Tibial nerve (tissue), 4 donors: ENCODE data around the gene OLFM3.

ENCODE experiments used
- EP300 ChIP-seq, 2 donors: sonication (generic); formaldehyde crosslinking; IDR thresholded peaks; one replicate each; pipeline ENCODE4 v1.6.1; 2017; ENCODE audit warnings: antibody characterized with exemption in 2 of 2, mild to moderate bottlenecking in 1 of 2
- POLR2A ChIP-seq, 2 donors: fragments of 450-650 bp; IDR thresholded peaks; one replicate each; pipeline ENCODE4 v1.6.1; 2017; ENCODE audit warnings: antibody characterized with exemption in 2 of 2, mild to moderate bottlenecking in 2 of 2, moderate library complexity in 2 of 2
- TF ChIP-seq, protein P1 (sequence below), 5 experiments: fragments of 200-600 bp in 3 of 5; fragments of 450-650 bp in 2 of 5; sonication (generic) in 3 of 5; IDR thresholded peaks; one replicate each; pipeline ENCODE4 v1.5.1; 2016 to 2019; ENCODE audit warnings: antibody characterized with exemption in 5 of 5, mild to moderate bottlenecking in 3 of 5, moderate library complexity in 2 of 5

DNA sequence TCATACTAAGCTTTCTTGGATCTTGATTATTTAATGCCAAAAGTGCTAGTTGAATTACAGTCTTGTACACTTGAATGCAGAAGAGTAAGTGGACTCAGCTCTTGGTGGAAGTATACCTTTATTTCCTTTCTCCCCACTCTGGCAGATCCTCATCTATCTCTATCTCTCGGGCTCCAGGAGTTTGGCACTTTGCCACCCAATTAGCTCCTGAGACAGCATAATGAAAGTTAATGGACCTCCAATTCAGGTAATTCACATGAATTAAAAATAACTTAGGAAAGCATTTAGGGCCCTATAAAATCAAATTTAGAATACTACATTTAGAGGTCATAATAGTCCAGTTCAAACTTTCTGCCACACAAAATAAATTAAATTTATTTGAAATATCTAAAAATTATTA is 67.4 kb downstream of the OLFM3 start:
- TF ChIP-seq, protein P1, sequence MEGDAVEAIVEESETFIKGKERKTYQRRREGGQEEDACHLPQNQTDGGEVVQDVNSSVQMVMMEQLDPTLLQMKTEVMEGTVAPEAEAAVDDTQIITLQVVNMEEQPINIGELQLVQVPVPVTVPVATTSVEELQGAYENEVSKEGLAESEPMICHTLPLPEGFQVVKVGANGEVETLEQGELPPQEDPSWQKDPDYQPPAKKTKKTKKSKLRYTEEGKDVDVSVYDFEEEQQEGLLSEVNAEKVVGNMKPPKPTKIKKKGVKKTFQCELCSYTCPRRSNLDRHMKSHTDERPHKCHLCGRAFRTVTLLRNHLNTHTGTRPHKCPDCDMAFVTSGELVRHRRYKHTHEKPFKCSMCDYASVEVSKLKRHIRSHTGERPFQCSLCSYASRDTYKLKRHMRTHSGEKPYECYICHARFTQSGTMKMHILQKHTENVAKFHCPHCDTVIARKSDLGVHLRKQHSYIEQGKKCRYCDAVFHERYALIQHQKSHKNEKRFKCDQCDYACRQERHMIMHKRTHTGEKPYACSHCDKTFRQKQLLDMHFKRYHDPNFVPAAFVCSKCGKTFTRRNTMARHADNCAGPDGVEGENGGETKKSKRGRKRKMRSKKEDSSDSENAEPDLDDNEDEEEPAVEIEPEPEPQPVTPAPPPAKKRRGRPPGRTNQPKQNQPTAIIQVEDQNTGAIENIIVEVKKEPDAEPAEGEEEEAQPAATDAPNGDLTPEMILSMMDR (IDR thresholded peaks at IDR 0.05), result no peak
- TF ChIP-seq POLR2A (IDR thresholded peaks at IDR 0.05), result no peak
- TF ChIP-seq EP300 (IDR thresholded peaks at IDR 0.05), result no peak
